Hepatocyte (in vitro differentiated cells): ENCODE measurements around the gene HPCAL1. TPM values are rescaled to one million over a fixed set of nuclear protein-coding genes. Genes with fewer than 3 reads are reported as not detected.

Source experiments
- DNase-seq: peaks from one replicate; pipeline ENCODE4 v3.0.0-alpha.2; 2016; ENCODE audit warnings: low spot score
- H2AFZ ChIP-seq: fragments of 200-600 bp; sonication (generic); 2 replicates; pipeline ENCODE4 v1.6.0; 2016; ENCODE audit warnings: antibody characterized with exemption, mild to moderate bottlenecking
- H3K27ac ChIP-seq: fragments of 200-600 bp; sonication (generic); 2 replicates; pipeline ENCODE4 v1.5.1; 2016; ENCODE audit warnings: mild to moderate bottlenecking
- H3K27me3 ChIP-seq: fragments of 200-600 bp; sonication (generic); 2 replicates; pipeline ENCODE4 v1.6.1; 2016
- H3K36me3 ChIP-seq: fragments of 200-600 bp; sonication (generic); replicated peaks from 2 replicates; pipeline ENCODE4 v1.5.1; 2016; ENCODE audit warnings: low read depth; ENCODE audit not compliant: insufficient read depth
- H3K4me1 ChIP-seq: fragments of 200-600 bp; sonication (generic); 2 replicates; pipeline ENCODE4 v1.5.1; 2016; ENCODE audit warnings: mild to moderate bottlenecking, moderate library complexity; ENCODE audit not compliant: insufficient read depth
- H3K4me2 ChIP-seq: fragments of 200-600 bp; sonication (generic); 2 replicates; pipeline ENCODE4 v1.6.0; 2016
- H3K4me3 ChIP-seq: fragments of 200-600 bp; sonication (generic); 2 replicates; pipeline ENCODE4 v1.5.1; 2016; ENCODE audit warnings: mild to moderate bottlenecking
- H3K79me2 ChIP-seq: fragments of 200-600 bp; sonication (generic); 2 replicates; pipeline ENCODE4 v1.6.0; 2017; ENCODE audit warnings: mild to moderate bottlenecking
- H3K9me2 ChIP-seq: fragments of 200-600 bp; sonication (generic); replicated peaks from 2 replicates; pipeline ENCODE4 v1.6.0; 2017; ENCODE audit warnings: mild to moderate bottlenecking; ENCODE audit not compliant: insufficient read depth
- H3K9me3 ChIP-seq: fragments of 200-600 bp; sonication (generic); 2 replicates; pipeline ENCODE4 v1.5.1; 2016; ENCODE audit warnings: low read depth, mild to moderate bottlenecking
- H4K20me1 ChIP-seq: fragments of 200-600 bp; sonication (generic); 2 replicates; pipeline ENCODE4 v1.6.0; 2016; ENCODE audit warnings: mild to moderate bottlenecking; ENCODE audit not compliant: insufficient read depth, poor library complexity, severe bottlenecking
- CTCF ChIP-seq: fragments of 200-600 bp; sonication (generic); IDR thresholded peaks from 2 replicates; pipeline ENCODE4 v1.5.1; 2016; ENCODE audit warnings: antibody characterized with exemption, mild to moderate bottlenecking; ENCODE audit not compliant: poor library complexity
- EZH2 ChIP-seq: fragments of 200-600 bp; sonication (generic); IDR thresholded peaks from 2 replicates; pipeline ENCODE4 v1.6.1; 2016; ENCODE audit warnings: antibody characterized with exemption, mild to moderate bottlenecking, borderline replicate concordance
- EZH2phosphoT487 ChIP-seq: fragments of 200-600 bp; sonication (generic); IDR thresholded peaks from one replicate; pipeline ENCODE4 v1.6.1; 2018; ENCODE audit warnings: antibody characterized with exemption, mild to moderate bottlenecking, low read depth, moderate library complexity; ENCODE audit not compliant: unreplicated experiment, severe bottlenecking
- WGBS: methylation state at CpG from one replicate; pipeline ENCODE4 v1.1.6; 2016; ENCODE audit warnings: low lambda C conversion rate; ENCODE audit errors: missing lambda C conversion rate; 5-methylcytosine and 5-hydroxymethylcytosine counted together
- polyA plus RNA-seq: library from polyadenylated mRNA; unstranded; fragments of >200 nt; fragmentation: Nextera tagmentation; extraction: Ambion mirVana; gene quantifications from 2 replicates; pipeline ENCODE4 v1.2.1, GENCODE V29; 2016
- total RNA-seq: library from RNA; depleted of rRNA; stranded (reverse); fragments of >200 nt; gene quantifications from 2 replicates; pipeline ENCODE4 v1.2.3, GENCODE V29; 2014

The HPCAL1 gene
- total and polyA plus RNA-seq, 2 experiments from 2014 or later: 22.5 to 39.1 TPM

DNA sequence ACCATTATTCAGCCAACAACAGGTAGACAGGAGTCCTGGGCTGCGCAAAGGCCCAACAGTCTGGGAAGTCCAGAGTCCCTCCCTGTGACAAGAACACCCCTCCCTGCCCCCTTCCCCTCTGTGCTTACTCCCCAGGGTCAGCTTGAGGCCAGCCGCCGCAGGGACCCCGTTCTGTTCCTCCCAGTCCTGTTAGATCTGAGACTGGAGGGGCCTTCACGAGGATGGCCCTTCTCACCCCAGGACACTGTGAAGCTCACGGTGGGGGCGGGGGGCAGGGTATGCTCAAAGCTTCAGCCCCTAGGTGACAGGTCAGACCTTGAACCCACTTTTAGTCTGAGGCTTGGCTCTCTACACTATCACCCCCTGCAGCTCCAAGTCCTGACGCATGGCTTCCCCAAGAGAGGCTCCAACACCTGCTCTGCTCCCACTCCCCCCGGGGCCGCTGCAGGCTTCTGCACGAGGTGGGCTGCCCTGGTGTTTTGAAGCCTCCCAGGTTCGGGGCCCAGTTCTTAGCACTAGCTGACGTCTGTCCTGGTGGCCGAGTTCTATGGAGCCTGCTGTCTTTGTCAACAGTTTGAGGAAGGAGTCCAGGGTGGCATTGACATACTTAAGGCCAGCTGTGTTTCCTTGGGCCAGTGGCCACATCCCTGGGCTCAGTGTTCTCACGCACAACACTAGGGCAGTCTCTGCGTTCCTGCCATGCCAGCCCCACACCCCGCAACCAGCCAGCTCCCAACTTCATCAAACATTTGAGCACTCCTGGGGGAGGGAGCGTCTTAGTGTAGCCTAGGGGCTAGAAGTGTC is 37.2 kb upstream of the HPCAL1 start:
- H4K20me1 ChIP-seq: no peaks in the 10 kb centered on the region
- H3K27me3 ChIP-seq: no peaks in the 10 kb centered on the region
- no peak for DNase-seq
- 78% methylated on average over 18 of the region's 18 CpGs for WGBS
- H3K36me3 ChIP-seq: no peaks in the 10 kb centered on the region
- H3K79me2 ChIP-seq: no peaks in the 10 kb centered on the region
- no peak overlapping the region for H3K4me3 ChIP-seq
- no peaks in the 10 kb centered on the region for H3K9me2 ChIP-seq
- TF ChIP-seq EZH2phosphoT487: no peak
- no peak for TF ChIP-seq EZH2
- no peak for TF ChIP-seq CTCF
- no peaks in the 10 kb centered on the region for H3K9me3 ChIP-seq
- peaks cover 4% of the 10 kb centered on the region for H3K4me1 ChIP-seq
- no peak overlapping the region for H3K4me2 ChIP-seq
- H2AFZ ChIP-seq: no peak overlapping the region
- no peak overlapping the region for H3K27ac ChIP-seq

DNA sequence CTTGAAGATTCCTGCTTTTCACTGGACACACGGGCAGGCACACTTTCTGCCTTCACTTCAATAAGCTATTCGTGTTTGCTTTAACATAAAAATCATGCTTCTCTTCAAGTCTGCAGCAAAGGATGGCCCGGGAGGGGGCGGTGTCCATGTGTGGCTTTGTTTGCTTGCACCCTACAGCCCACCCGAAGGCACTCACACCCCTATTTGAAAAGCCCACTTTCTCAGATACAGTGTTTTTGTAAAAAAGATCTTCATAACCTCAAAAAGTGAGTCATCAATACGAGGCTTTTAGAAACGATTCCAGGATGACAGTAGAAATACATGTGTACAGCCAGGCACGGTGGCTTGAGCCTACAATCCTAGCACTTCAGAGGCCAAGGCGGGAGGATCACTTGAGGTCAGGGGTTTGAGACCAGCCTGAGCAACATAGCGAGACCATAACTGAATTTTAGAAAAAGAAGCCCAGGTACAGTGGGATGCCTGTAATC is 36.5 kb upstream of the HPCAL1 start:
- Histone ChIP-seq H2AFZ (no peak overlapping the region), H3K27me3 (no peaks in the 10 kb centered on the region)
- 80% methylated on average over 10 of the region's 10 CpGs for WGBS

DNA sequence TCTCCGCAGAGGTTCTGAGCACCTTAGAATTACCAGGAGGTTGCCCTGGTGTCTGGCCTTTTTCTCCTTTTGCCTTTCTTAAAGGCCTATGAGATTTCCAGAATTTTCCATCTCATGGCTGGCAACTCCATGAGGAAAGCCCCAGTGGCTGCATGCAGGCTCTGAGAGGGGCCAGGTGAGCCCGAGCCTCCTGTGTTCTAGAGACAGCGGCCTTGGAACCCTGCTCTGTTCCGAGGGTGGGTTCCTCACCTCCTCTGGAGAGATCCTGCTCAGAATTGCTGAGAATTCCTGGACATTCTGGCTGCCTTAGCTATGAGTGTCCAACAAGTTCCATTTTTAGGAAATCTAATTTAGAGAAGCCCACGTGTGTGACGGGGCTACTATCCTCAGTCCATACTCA is 35.7 kb upstream of the HPCAL1 start:
- no peak for TF ChIP-seq EZH2phosphoT487
- no peak for TF ChIP-seq CTCF
- TF ChIP-seq EZH2: no peak
- no peaks in the 10 kb centered on the region for H3K9me3 ChIP-seq
- no peaks in the 10 kb centered on the region for H3K36me3 ChIP-seq
- H4K20me1 ChIP-seq: no peaks in the 10 kb centered on the region
- H3K27ac ChIP-seq: no peak overlapping the region
- 94% methylated on average over 6 of the region's 6 CpGs for WGBS
- no peaks in the 10 kb centered on the region for H3K79me2 ChIP-seq
- H2AFZ ChIP-seq: no peak overlapping the region
- H3K9me2 ChIP-seq: no peaks in the 10 kb centered on the region
- no peak overlapping the region for H3K4me2 ChIP-seq
- H3K4me1 ChIP-seq: peaks cover 7% of the 10 kb centered on the region
- H3K4me3 ChIP-seq: no peak overlapping the region
- H3K27me3 ChIP-seq: no peaks in the 10 kb centered on the region
- no peak for DNase-seq

More for the DNA sequence above, 36.5 kb upstream of the HPCAL1 start:
- Histone ChIP-seq H3K27ac (no peak overlapping the region), H3K4me3 (no peak overlapping the region), H4K20me1 (no peaks in the 10 kb centered on the region), H3K4me1 (peaks cover 7% of the 10 kb centered on the region), H3K9me3 (no peaks in the 10 kb centered on the region), H3K9me2 (no peaks in the 10 kb centered on the region), H3K36me3 (no peaks in the 10 kb centered on the region), H3K4me2 (no peak overlapping the region), H3K79me2 (no peaks in the 10 kb centered on the region)
- TF ChIP-seq CTCF: no peak
- TF ChIP-seq EZH2: no peak
- TF ChIP-seq EZH2phosphoT487: no peak
- DNase-seq: no peak
